ENCODE measurements around the gene CWC22.

GRCh38 chr2:180001726-180002125, 5.4 kb downstream of the CWC22 start:
- no peak for TF ChIP-seq POLR2A (IDR thresholded peaks at IDR 0.05)
- no peak for TF ChIP-seq CTCF (IDR thresholded peaks at IDR 0.05)

Measured in gastroesophageal sphincter (tissue), 3 donors.